ENCODE measurements around the gene KIF2C.
A peak's percentile ranks its signal among the peaks of the same experiment; 100 is the strongest.

The KIF2C gene

GRCh38 chr1:44739307-44740178 is at the start of gene KIF2C:
Gene KIF2C, plus strand, starts transcription at chr1:44739837. Its CDS starts 96 bp downstream, at chr1:44739933.
- H3K4me2 ChIP-seq (ENCODE audit: low read length), result peak within 1 kb of the TSS; percentile 99
- H3K79me2 ChIP-seq (ENCODE audit: insufficient read depth, low read length), result peaks cover 21% of the 10 kb centered on the region
- H4K20me1 ChIP-seq (ENCODE audit: insufficient read depth, low read length), result no peaks in the 10 kb centered on the region
- peak within 1 kb of the TSS; percentile 99 for H3K9ac ChIP-seq (ENCODE audit: low read length)
- no peaks in the 10 kb centered on the region for H3K27me3 ChIP-seq (ENCODE audit: insufficient read depth, low read length)
- peaks cover 31% of the 10 kb centered on the region for H3K4me1 ChIP-seq (ENCODE audit: insufficient read depth, low read length, severe bottlenecking)
- H3K4me3 ChIP-seq (ENCODE audit: low read depth, low read length, poor library complexity, severe bottlenecking), result peak within 1 kb of the TSS; percentile 99
- H2AFZ ChIP-seq (ENCODE audit: low read length), result no peak within 1 kb of the TSS
- H3K9me2 ChIP-seq (ENCODE audit: low read depth, low read length), result no peaks in the 10 kb centered on the region
- no peak for TF ChIP-seq CTCF (IDR thresholded peaks at IDR 0.05; ENCODE audit: low read length)
- no peak for TF ChIP-seq EZH2 (IDR thresholded peaks at IDR 0.05; ENCODE audit: borderline replicate concordance, low read length)
- no peaks in the 10 kb centered on the region for H3F3A ChIP-seq (ENCODE audit: insufficient read depth, low read length)
- H3K9me3 ChIP-seq (ENCODE audit: low read length), result no peaks in the 10 kb centered on the region
- H3K36me3 ChIP-seq (ENCODE audit: insufficient read depth, low read length), result peaks cover 33% of the 10 kb centered on the region
- peak within 1 kb of the TSS; percentile 79 for H3K27ac ChIP-seq (ENCODE audit: low read depth, low read length, poor library complexity, severe bottlenecking)

- Histone ChIP-seq H3K4me2 (ENCODE audit: low read length) (no peak overlapping the region), H3K9ac (ENCODE audit: low read length) (no peak overlapping the region), H3K4me1 (ENCODE audit: insufficient read depth, low read length, severe bottlenecking) (peaks cover 52% of the 10 kb centered on the region), H2AFZ (ENCODE audit: low read length) (no peak overlapping the region), H3K9me2 (ENCODE audit: low read depth, low read length) (no peaks in the 10 kb centered on the region), H3K27ac (ENCODE audit: low read depth, low read length, poor library complexity, severe bottlenecking) (peak overlapping the region; percentile 37), H3F3A (ENCODE audit: insufficient read depth, low read length) (no peaks in the 10 kb centered on the region), H3K36me3 (ENCODE audit: insufficient read depth, low read length) (no peaks in the 10 kb centered on the region; the same call in 1 of the 2 replicates), H4K20me1 (ENCODE audit: insufficient read depth, low read length) (no peaks in the 10 kb centered on the region), H3K79me2 (ENCODE audit: insufficient read depth, low read length) (no peaks in the 10 kb centered on the region), H3K27me3 (ENCODE audit: insufficient read depth, low read length) (no peaks in the 10 kb centered on the region), H3K4me3 (ENCODE audit: low read depth, low read length, poor library complexity, severe bottlenecking) (no peak overlapping the region), H3K9me3 (ENCODE audit: low read length) (no peaks in the 10 kb centered on the region)
- TF ChIP-seq EZH2 (IDR thresholded peaks at IDR 0.05; ENCODE audit: borderline replicate concordance, low read length), result no peak
- TF ChIP-seq CTCF (IDR thresholded peaks at IDR 0.05; ENCODE audit: low read length), result no peak
Observed at GRCh38 chr1:44693159-44693558, 46.5 kb upstream of the KIF2C start.

GRCh38 chr1:44693900-44694299 is 45.7 kb upstream of the KIF2C start:
- H3F3A ChIP-seq (ENCODE audit: insufficient read depth, low read length), result no peaks in the 10 kb centered on the region
- no peaks in the 10 kb centered on the region for H3K79me2 ChIP-seq (ENCODE audit: insufficient read depth, low read length)
- H3K36me3 ChIP-seq (ENCODE audit: insufficient read depth, low read length), result no peaks in the 10 kb centered on the region; the same call in 1 of the 2 replicates
- H2AFZ ChIP-seq (ENCODE audit: low read length), result no peak overlapping the region
- H3K4me2 ChIP-seq (ENCODE audit: low read length), result no peak overlapping the region
- peak overlapping the region; percentile 79 for H3K27ac ChIP-seq (ENCODE audit: low read depth, low read length, poor library complexity, severe bottlenecking)
- H3K9ac ChIP-seq (ENCODE audit: low read length), result no peak overlapping the region
- H3K4me1 ChIP-seq (ENCODE audit: insufficient read depth, low read length, severe bottlenecking), result peaks cover 55% of the 10 kb centered on the region
- no peaks in the 10 kb centered on the region for H4K20me1 ChIP-seq (ENCODE audit: insufficient read depth, low read length)
- H3K27me3 ChIP-seq (ENCODE audit: insufficient read depth, low read length), result no peaks in the 10 kb centered on the region
- TF ChIP-seq EZH2 (IDR thresholded peaks at IDR 0.05; ENCODE audit: borderline replicate concordance, low read length) (no peak), CTCF (IDR thresholded peaks at IDR 0.05; ENCODE audit: low read length) (no peak)
- H3K4me3 ChIP-seq (ENCODE audit: low read depth, low read length, poor library complexity, severe bottlenecking), result no peak overlapping the region
- H3K9me2 ChIP-seq (ENCODE audit: low read depth, low read length), result no peaks in the 10 kb centered on the region
- H3K9me3 ChIP-seq (ENCODE audit: low read length), result no peaks in the 10 kb centered on the region
